H1 (cell line): Measurements from ENCODE around the gene DKK3. TPM values are rescaled to one million over a fixed set of nuclear protein-coding genes. Genes with fewer than 3 reads are reported as not detected.

Experiments used
- BACH1 ChIP-seq: IDR thresholded peaks from 2 replicates; pipeline ENCODE4 v1.6.1; 2012; ENCODE audit warnings: low read length, improper control_type of control experiment
- CHD2 ChIP-seq: IDR thresholded peaks from 2 replicates; pipeline ENCODE4 v1.6.1; 2012; ENCODE audit warnings: low read length, improper control_type of control experiment
- EGR1 ChIP-seq: IDR thresholded peaks from 2 replicates; pipeline ENCODE4 v1.6.1; 2011; ENCODE audit warnings: low read depth, low read length, borderline replicate concordance
- EZH2 ChIP-seq: fragments of 200-600 bp; sonication (generic); IDR thresholded peaks from 2 replicates; pipeline ENCODE4 v1.7.1; 2012; ENCODE audit warnings: low read depth, mild to moderate bottlenecking, moderate library complexity, low read length, inconsistent platforms; ENCODE audit not compliant: severe bottlenecking
- YY1 ChIP-seq: IDR thresholded peaks from 2 replicates; pipeline ENCODE4 v1.6.1; 2011; ENCODE audit warnings: low read depth, mild to moderate bottlenecking, low read length
- polyA plus RNA-seq, 7 experiments: library from polyadenylated mRNA; depleted of rRNA in 3 of 7; stranded (reverse) in 5 of 7; unstranded in 2 of 7; fragments of >200 nt in 5 of 7; fragments of 200-250 nt in 2 of 7; gene quantifications; 1 replicate in 5 of 7; 2 replicates in 1 of 7; 4 replicates in 1 of 7; pipeline versions ENCODE4 v1.2.1 to v1.2.3, GENCODE V29; 2011 to 2013; ENCODE audit warnings: missing spikeins in 2 of 7, mixed read lengths in 2 of 7
- total RNA-seq: library from RNA; stranded (reverse); fragmentation: NEBNext Ultra II Directional; extraction: Animal tissue kit (Norgen Biotek cat#: 25700); gene quantifications from 2 replicates; pipeline ENCODE4 v1.2.1, GENCODE V29; 2021
- TF ChIP-seq, protein P1 (sequence below): IDR thresholded peaks from 2 replicates; pipeline ENCODE4 v1.6.1; 2012; ENCODE audit warnings: inconsistent platforms
- TF ChIP-seq, protein P2 (sequence below): IDR thresholded peaks from 2 replicates; pipeline ENCODE4 v1.6.1; 2011; ENCODE audit warnings: low read length, improper control_type of control experiment
- TF ChIP-seq, protein P3 (sequence below): IDR thresholded peaks from 2 replicates; pipeline ENCODE4 v1.6.1; 2012; ENCODE audit warnings: inconsistent platforms

Gene DKK3
- total and polyA plus RNA-seq, 2 of the 8 experiments (the other 6 are each of a cell fraction or from before 2014, with no cell fraction given) = 30.0 to 40.1 TPM

DNA sequence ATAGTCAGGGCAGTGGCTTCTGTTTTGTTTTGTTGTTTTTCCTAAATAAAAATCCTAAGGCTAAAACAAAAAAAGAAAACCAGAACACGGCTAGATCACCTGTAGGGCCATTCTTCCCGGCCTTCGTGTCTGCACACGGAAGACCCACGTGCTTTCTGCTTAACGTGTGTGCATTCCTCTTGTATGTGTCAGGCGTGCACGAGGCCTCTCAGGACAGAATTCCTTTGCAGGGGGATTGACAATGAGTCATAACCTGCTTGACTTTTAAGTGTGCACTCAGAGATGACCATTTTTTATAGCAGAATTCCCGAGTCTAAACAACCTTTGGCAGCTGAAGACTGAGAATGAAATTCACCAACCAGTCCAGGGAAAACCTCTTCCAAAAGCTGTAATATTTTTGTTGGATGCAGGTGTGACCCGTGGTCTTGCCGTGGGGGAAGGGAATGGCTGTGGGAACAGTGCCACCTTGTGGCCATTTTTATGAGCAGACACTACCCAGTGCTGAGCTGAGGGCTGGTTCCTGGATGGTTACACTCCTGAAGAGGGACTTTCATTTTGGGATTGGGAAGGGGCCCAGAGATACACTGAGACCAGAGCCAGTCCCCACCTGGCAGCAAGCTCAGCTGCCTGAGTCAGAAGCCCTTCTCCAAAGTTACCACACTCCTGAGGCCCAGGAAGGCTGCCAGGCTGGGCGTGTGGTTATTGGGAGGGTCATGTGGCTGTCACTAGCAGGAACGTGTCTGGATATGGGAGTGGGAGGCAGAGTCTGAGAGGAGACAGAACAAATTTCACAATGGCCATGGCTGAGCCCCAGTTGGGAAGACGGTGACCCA, 35.7 kb upstream of the DKK3 start (continued):
- TF ChIP-seq, protein P1, sequence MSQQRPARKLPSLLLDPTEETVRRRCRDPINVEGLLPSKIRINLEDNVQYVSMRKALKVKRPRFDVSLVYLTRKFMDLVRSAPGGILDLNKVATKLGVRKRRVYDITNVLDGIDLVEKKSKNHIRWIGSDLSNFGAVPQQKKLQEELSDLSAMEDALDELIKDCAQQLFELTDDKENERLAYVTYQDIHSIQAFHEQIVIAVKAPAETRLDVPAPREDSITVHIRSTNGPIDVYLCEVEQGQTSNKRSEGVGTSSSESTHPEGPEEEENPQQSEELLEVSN = 0 out of 2 replicates have a peak, but pooled peaks have one; percentile 32
- TF ChIP-seq, protein P2, sequence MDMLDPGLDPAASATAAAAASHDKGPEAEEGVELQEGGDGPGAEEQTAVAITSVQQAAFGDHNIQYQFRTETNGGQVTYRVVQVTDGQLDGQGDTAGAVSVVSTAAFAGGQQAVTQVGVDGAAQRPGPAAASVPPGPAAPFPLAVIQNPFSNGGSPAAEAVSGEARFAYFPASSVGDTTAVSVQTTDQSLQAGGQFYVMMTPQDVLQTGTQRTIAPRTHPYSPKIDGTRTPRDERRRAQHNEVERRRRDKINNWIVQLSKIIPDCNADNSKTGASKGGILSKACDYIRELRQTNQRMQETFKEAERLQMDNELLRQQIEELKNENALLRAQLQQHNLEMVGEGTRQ = 0 out of 2 replicates have a peak, but pooled peaks have one; percentile 6
- peak; percentile 17; the same call in 1 of the 2 replicates for TF ChIP-seq BACH1
- TF ChIP-seq EZH2 = no peak
- TF ChIP-seq, protein P3, sequence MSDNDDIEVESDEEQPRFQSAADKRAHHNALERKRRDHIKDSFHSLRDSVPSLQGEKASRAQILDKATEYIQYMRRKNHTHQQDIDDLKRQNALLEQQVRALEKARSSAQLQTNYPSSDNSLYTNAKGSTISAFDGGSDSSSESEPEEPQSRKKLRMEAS = 0 out of 2 replicates have a peak, but pooled peaks have one; percentile 40
- no peak for TF ChIP-seq EGR1
- 0 out of 2 replicates have a peak, but pooled peaks have one; percentile 48 for TF ChIP-seq CHD2
- TF ChIP-seq YY1 = peak; percentile 56; the same call in 1 of the 2 replicates
